Colonic mucosa (tissue), 4 donors: ENCODE results near the gene SHH. TPM values are rescaled to one million over a fixed set of nuclear protein-coding genes. Genes with fewer than 3 reads are reported as not detected.

ENCODE experiments used
- DNase-seq: peaks from one replicate; pipeline ENCODE4 v3.0.0-alpha.2; 2020
- H3K27ac ChIP-seq: fragments of 200-600 bp; one replicate; pipeline ENCODE4 v1.8.0; 2021
- H3K27me3 ChIP-seq: fragments of 200-600 bp; one replicate; pipeline ENCODE4 v1.8.0; 2021
- H3K36me3 ChIP-seq: fragments of 200-600 bp; one replicate; pipeline ENCODE4 v1.8.0; 2021
- H3K4me1 ChIP-seq: fragments of 200-600 bp; one replicate; pipeline ENCODE4 v1.8.0; 2021; ENCODE audit warnings: mild to moderate bottlenecking
- H3K4me3 ChIP-seq: fragments of 200-600 bp; one replicate; pipeline ENCODE4 v1.8.0; 2021
- H3K9ac ChIP-seq, 2 donors: one replicate each; pipeline ENCODE4 v1.7.0; 2013; ENCODE audit warnings: control low read depth in 2 of 2, low read depth in 2 of 2, low read length in 2 of 2
- H3K9me3 ChIP-seq: fragments of 200-600 bp; one replicate; pipeline ENCODE4 v1.8.0; 2021
- CTCF ChIP-seq: fragments of 200-600 bp; IDR thresholded peaks from one replicate; pipeline ENCODE4 v1.8.0; 2022; ENCODE audit warnings: antibody characterized with exemption, mild to moderate bottlenecking
- intact Hi-C: fragments of 100-400 bp; cut with DNase I; formaldehyde crosslinking; loops from one replicate; pipeline ENCODE4 v1.14.1; 2022
- total RNA-seq, 2 donors: library from RNA; stranded (reverse); fragmentation: NEBNext Ultra II Directional in 1 of 2; extraction: Animal tissue kit (Norgen Biotek cat#: 25700) in 1 of 2; gene quantifications; one replicate each; pipeline ENCODE4 v1.2.1, GENCODE V29; 2021
- donor health status: healthy.
- donor health status: DM: no; HTN: no; CAD: no.
- donor health status: DM: no; HTN: no; CAD: no.

The SHH gene
- total RNA-seq, 2 donors from 2014 or later, result 5.6 to 8.1 TPM

- TF ChIP-seq CTCF, result no peak
- Histone ChIP-seq H3K27me3 (peaks cover 19% of the 10 kb centered on the region), H3K27ac (no peak overlapping the region), H3K36me3 (no peaks in the 10 kb centered on the region), H3K9ac (no peak overlapping the region), H3K4me3 (no peak overlapping the region), H3K9me3 (no peaks in the 10 kb centered on the region), H3K4me1 (peaks cover 12% of the 10 kb centered on the region)
- intact Hi-C loops, result no loop called here
- no peak for DNase-seq
These were observed 11.5 kb downstream of the SHH start for GRCh38 chr7:155800741-155801267.

- Histone ChIP-seq H3K4me3 (no peak overlapping the region), H3K27me3 (peaks cover 14% of the 10 kb centered on the region), H3K36me3 (no peaks in the 10 kb centered on the region), H3K9ac (no peak overlapping the region), H3K4me1 (peaks cover 7% of the 10 kb centered on the region), H3K27ac (no peak overlapping the region), H3K9me3 (no peaks in the 10 kb centered on the region)
- no peak for TF ChIP-seq CTCF
- DNase-seq, result no peak
- intact Hi-C loops, result no loop called here
These were observed 12.0 kb downstream of the SHH start for GRCh38 chr7:155800301-155800700.

- no peak for DNase-seq
- no peaks in the 10 kb centered on the region for H3K9me3 ChIP-seq
- H3K4me3 ChIP-seq, result no peak overlapping the region
- intact Hi-C loops, result loop anchor here (5.0 to 10.0 kb wide), 3 partner anchors 673 to 1025 kb away; no protein-coding TSS in a partner anchor
- no peaks in the 10 kb centered on the region for H3K4me1 ChIP-seq
- TF ChIP-seq CTCF, result no peak
- no peak overlapping the region for H3K9ac ChIP-seq
- H3K27ac ChIP-seq, result no peak overlapping the region
- H3K27me3 ChIP-seq, result peaks cover 7% of the 10 kb centered on the region
- no peaks in the 10 kb centered on the region for H3K36me3 ChIP-seq
These were observed 12.7 kb downstream of the SHH start for GRCh38 chr7:155799514-155799913.

GRCh38 chr7:155798673-155799439 lies 13.4 kb downstream of the SHH start:
- H3K4me3 ChIP-seq, result no peak overlapping the region
- H3K4me1 ChIP-seq, result no peaks in the 10 kb centered on the region
- H3K9me3 ChIP-seq, result no peaks in the 10 kb centered on the region
- H3K36me3 ChIP-seq, result no peaks in the 10 kb centered on the region
- no peak for TF ChIP-seq CTCF
- intact Hi-C loops, result loop anchor here (5.0 to 10.0 kb wide), 3 partner anchors 673 to 1026 kb away; no protein-coding TSS in a partner anchor
- no peak for DNase-seq
- no peak overlapping the region for H3K9ac ChIP-seq
- H3K27ac ChIP-seq, result no peak overlapping the region
- peaks cover 7% of the 10 kb centered on the region for H3K27me3 ChIP-seq

GRCh38 chr7:155797262-155798250 lies 14.7 kb downstream of the SHH start:
- intact Hi-C loops, result loop anchor here (5.0 to 10.0 kb wide), 3 partner anchors 675 to 1027 kb away; no protein-coding TSS in a partner anchor
- Histone ChIP-seq H3K27ac (no peak overlapping the region), H3K36me3 (no peaks in the 10 kb centered on the region), H3K4me1 (no peaks in the 10 kb centered on the region), H3K9ac (no peak overlapping the region), H3K4me3 (no peak overlapping the region), H3K9me3 (no peaks in the 10 kb centered on the region), H3K27me3 (no peaks in the 10 kb centered on the region)
- TF ChIP-seq CTCF, result no peak
- no peak for DNase-seq
